GM13977 (cell line): ENCODE results near the gene PLS3.

Experiments used
- DNase-seq: peaks from one replicate; pipeline ENCODE4 v3.0.0; 2012; ENCODE audit warnings: low spot score
- in situ Hi-C: fragments of 300-500 bp; cut with MboI; formaldehyde crosslinking; loops from one replicate; pipeline ENCODE4 v1.12.0; 2022; ENCODE audit warnings: low sequenced_read_pairs, low pct_unique_long_range_greater_than_20kb, mixed read lengths, inconsistent platforms; ENCODE audit not compliant: unreplicated experiment
- TF ChIP-seq, protein P1 (sequence below): IDR thresholded peaks from 2 replicates; pipeline ENCODE4 v1.5.1; 2012; ENCODE audit warnings: mild to moderate bottlenecking, control low read depth; ENCODE audit not compliant: insufficient read depth; ENCODE audit errors: extremely low read depth, missing control alignments

The PLS3 gene

DNA sequence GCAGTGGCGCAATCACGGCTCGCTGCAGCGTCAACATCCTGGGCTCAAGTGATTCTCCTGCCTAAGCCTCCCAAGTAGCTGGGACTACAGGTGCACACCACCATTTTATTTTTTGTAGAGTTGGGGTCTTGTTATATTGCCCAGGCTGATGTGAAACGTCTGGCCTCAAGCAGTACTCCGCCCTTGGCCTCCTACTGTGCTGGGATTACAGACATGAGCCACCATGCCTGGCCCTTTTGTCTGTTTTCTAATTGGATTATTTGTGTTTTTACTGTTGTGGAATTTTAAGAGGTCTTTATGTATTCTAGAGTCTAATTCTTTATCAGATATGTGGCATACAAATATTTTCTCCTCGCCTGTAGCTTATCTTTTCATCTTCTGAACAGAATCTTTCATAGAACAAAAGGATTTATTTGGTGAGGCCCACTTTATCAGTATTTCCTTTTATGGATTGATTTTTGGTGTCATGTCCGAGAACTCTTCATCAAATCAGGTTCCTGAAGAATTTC lies 18.9 kb downstream of the PLS3 start:
- in situ Hi-C loops, result no loop called here
- no peak for DNase-seq
- TF ChIP-seq, protein P1, sequence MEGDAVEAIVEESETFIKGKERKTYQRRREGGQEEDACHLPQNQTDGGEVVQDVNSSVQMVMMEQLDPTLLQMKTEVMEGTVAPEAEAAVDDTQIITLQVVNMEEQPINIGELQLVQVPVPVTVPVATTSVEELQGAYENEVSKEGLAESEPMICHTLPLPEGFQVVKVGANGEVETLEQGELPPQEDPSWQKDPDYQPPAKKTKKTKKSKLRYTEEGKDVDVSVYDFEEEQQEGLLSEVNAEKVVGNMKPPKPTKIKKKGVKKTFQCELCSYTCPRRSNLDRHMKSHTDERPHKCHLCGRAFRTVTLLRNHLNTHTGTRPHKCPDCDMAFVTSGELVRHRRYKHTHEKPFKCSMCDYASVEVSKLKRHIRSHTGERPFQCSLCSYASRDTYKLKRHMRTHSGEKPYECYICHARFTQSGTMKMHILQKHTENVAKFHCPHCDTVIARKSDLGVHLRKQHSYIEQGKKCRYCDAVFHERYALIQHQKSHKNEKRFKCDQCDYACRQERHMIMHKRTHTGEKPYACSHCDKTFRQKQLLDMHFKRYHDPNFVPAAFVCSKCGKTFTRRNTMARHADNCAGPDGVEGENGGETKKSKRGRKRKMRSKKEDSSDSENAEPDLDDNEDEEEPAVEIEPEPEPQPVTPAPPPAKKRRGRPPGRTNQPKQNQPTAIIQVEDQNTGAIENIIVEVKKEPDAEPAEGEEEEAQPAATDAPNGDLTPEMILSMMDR, result no peak

DNA sequence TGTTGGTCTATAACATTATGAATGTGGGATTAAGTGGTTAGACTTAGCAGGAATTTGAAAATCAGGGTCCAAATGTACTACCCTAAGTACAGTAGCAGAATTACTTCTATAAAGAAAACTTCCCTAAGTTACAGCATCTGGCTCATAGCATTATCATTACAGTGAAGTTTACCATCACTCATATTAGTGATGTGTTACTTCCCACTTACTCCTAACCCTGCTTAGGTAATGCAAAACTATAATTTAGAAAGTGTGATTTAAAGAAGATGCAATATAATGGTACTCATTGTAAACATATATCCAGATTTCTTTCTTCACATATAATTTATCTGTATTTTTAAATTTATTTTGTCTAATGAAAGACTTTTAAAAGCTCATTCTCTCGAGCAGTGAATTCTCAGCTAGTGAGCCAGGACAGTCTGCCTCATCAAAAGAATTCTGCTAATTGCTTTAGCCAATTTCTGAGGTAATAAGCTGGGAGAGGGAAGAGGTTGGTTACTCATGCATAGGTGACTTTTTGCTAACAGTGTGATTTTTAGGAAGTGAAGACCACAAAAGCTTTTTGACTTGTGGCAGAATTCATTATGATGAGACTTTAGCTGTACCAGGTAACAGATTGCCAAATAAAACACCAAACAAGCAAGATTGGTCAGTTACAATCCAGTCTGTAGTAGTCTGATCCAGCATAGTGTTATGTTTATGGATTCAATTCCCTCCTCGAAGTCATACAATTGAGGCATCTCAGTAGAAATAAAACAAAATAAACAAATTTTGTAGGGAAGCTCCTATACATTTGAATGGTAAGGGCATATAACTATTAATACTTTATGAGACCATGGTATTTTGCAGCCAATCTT lies 21.0 kb downstream of the PLS3 start:
- DNase-seq, result no peak
- TF ChIP-seq, protein P1, result no peak
- in situ Hi-C loops, result no loop called here

DNA sequence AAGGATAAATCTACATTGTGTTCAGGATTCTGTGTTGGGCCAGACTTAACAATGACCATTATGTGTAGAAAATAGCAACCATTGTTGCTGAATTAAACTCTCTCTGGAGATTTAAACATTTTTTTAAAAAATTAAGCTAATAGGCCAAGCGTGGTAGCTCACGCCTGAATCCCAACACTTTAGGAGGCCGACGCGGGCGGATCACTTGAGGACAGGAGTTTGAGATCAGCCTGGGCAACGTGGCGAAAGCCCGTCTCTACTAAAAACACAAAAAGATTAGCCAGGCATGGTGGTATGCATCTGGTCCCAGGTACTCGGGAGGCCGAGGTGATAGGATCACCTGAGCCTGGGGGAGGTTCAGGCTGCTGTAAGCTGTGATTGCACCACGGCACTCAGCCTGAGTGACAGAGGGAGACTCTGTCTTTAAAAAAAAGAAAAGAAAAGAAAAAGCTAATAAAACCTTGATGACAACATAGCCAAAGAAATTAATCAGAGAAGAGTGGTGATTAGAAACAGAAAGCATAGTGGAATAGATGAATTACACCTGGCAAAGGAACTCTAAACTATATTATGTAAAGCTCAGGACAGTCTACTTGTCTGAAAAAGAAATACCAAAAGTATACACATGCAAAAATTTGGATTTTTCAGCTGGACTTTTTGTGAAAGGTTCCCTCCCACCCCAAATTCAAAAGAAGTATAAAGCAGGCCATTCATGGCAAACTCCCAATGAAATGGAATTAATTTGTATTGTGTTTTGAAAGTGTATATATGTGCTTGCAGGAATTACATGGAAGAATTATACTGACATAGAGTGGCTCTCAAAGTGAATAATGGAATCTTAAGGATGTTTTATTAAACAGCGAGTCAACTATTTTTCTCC lies 21.9 kb downstream of the PLS3 start:
- in situ Hi-C loops, result no loop called here
- TF ChIP-seq, protein P1, result no peak
- DNase-seq, result no peak

DNA sequence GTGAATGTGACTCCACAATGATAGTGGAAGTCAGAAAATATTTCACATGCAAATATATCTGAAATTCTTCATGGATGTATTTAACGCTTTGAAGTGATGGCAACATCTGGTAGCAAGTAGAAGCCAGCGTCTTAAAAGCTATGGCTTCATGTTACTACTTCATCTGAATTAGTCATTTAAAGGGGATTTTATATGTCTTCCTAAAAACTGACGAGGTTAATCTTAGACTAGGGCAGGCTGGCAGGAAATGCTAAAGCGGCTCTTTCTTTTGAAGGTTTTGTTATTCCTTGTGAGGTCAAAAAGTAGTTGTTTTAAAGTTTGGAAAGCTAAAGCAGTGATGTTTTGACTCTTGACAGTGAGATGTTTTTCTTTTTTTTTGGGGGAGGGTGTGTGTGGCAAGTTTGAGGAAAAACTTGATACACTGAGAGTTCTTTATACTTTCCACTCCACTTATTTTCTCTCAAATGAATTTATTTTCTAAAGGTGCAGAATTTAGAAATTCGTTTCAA lies 22.6 kb downstream of the PLS3 start:
- in situ Hi-C loops, result no loop called here
- TF ChIP-seq, protein P1, result no peak
- DNase-seq, result no peak

DNA sequence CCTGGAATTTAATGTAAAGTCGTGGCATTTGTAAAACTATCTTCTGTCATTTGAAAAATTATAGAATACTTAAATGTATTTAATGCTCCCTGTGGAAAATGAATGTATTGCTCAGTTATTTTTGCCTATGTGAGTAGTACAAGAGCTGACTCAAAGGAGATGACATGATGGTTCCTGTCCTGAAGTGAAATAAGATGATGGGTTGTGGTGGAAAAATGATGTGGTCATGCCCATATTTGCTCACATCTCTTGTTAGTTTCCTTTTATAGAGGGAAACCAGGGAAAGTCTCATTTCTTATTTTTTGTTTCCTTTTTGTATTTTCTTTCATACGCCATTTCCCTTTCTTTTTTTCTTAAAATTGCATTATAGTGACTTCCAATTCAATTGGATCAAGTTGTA lies 23.7 kb downstream of the PLS3 start:
- DNase-seq, result no peak
- in situ Hi-C loops, result no loop called here
- TF ChIP-seq, protein P1, result no peak

DNA sequence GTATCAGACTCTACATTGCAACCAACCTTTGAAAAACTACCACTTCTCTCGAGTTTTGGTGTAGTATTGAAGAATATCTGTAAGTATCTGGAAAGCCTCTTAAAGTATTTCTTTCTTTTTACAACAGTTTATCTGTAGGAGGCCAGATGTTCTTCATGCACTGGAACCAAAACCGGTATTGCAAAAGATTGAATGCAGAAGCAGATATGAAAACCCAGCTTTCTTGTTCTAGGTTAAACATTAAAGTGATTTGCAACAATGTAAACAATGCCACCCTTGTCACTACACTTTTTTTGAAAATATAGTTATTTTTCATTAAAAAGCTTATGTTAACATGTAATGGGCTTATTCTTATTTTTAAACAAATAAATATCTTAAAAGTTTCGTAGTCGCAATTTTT lies 27.2 kb downstream of the PLS3 start:
- TF ChIP-seq, protein P1, result no peak
- no peak for DNase-seq
- in situ Hi-C loops, result no loop called here
